ENCODE results near the gene SEZ6. TPM values are rescaled to one million over a fixed set of nuclear protein-coding genes. Genes with fewer than 3 reads are reported as not detected.

The SEZ6 gene
- total RNA-seq, 1 experiment from 2014 or later, result not detected

GRCh38 chr17:28929787-28930186 lies 76.0 kb downstream of the SEZ6 start:
- no peak overlapping the region for H2AFZ ChIP-seq
- H3F3A ChIP-seq (ENCODE audit: insufficient read depth, low read depth), result peaks cover 48% of the 10 kb centered on the region
- H3K4me3 ChIP-seq, result no peak overlapping the region
- H3K27ac ChIP-seq, result no peak overlapping the region
- CTCF ChIA-PET, result no interaction called here
- H3K9me2 ChIP-seq (ENCODE audit: insufficient read depth), result no peaks in the 10 kb centered on the region
- POLR2A ChIA-PET (ENCODE audit: unreplicated experiment), result no interaction called here
- H3K79me2 ChIP-seq (ENCODE audit: low read depth), result peaks cover 86% of the 10 kb centered on the region
- 0 out of 2 replicates have a peak, but pooled peaks cover 4% of the 10 kb centered on the region for H3K9me3 ChIP-seq (ENCODE audit: insufficient read depth, low read depth)
- no peak overlapping the region for H3K4me2 ChIP-seq
- no peak for DNase-seq
- TF ChIP-seq EZH2 (IDR thresholded peaks at IDR 0.05; ENCODE audit: low read depth), result no peak
- TF ChIP-seq, protein P1, sequence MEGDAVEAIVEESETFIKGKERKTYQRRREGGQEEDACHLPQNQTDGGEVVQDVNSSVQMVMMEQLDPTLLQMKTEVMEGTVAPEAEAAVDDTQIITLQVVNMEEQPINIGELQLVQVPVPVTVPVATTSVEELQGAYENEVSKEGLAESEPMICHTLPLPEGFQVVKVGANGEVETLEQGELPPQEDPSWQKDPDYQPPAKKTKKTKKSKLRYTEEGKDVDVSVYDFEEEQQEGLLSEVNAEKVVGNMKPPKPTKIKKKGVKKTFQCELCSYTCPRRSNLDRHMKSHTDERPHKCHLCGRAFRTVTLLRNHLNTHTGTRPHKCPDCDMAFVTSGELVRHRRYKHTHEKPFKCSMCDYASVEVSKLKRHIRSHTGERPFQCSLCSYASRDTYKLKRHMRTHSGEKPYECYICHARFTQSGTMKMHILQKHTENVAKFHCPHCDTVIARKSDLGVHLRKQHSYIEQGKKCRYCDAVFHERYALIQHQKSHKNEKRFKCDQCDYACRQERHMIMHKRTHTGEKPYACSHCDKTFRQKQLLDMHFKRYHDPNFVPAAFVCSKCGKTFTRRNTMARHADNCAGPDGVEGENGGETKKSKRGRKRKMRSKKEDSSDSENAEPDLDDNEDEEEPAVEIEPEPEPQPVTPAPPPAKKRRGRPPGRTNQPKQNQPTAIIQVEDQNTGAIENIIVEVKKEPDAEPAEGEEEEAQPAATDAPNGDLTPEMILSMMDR (conservative IDR thresholded peaks at IDR 0.05), result no peak
- BruUV-seq (replicated peaks), result no TSS peak
- peaks cover 38% of the 10 kb centered on the region for H3K4me1 ChIP-seq (replicated peaks; ENCODE audit: insufficient read depth)
- H4K20me1 ChIP-seq (ENCODE audit: insufficient read depth), result peaks cover 10% of the 10 kb centered on the region; the same call in 1 of the 2 replicates
- H3K36me3 ChIP-seq (ENCODE audit: low read depth), result peaks cover 25% of the 10 kb centered on the region
- H3K27me3 ChIP-seq (ENCODE audit: insufficient read depth, low read depth), result no peaks in the 10 kb centered on the region
- intact Hi-C loops (cut with micrococcal nuclease; ENCODE audit: unreplicated experiment), result no loop called here

GRCh38 chr17:28928061-28928460 lies 77.8 kb downstream of the SEZ6 start:
- intact Hi-C loops (cut with micrococcal nuclease; ENCODE audit: unreplicated experiment), result no loop called here
- Histone ChIP-seq H3K36me3 (ENCODE audit: low read depth) (peaks cover 39% of the 10 kb centered on the region), H3K4me2 (no peak overlapping the region), H3F3A (ENCODE audit: insufficient read depth, low read depth) (peaks cover 58% of the 10 kb centered on the region), H3K9me3 (ENCODE audit: insufficient read depth, low read depth) (0 out of 2 replicates have a peak, but pooled peaks cover 4% of the 10 kb centered on the region), H3K9me2 (ENCODE audit: insufficient read depth) (no peaks in the 10 kb centered on the region), H3K4me3 (no peak overlapping the region), H3K4me1 (replicated peaks; ENCODE audit: insufficient read depth) (peaks cover 50% of the 10 kb centered on the region), H4K20me1 (ENCODE audit: insufficient read depth) (peaks cover 4% of the 10 kb centered on the region; the same call in 1 of the 2 replicates), H3K27ac (peak overlapping the region; percentile 78), H3K27me3 (ENCODE audit: insufficient read depth, low read depth) (no peaks in the 10 kb centered on the region), H3K79me2 (ENCODE audit: low read depth) (peaks cover 85% of the 10 kb centered on the region), H2AFZ (no peak overlapping the region)
- no TSS peak for BruUV-seq (replicated peaks)
- ChIA-PET POLR2A (ENCODE audit: unreplicated experiment) (no interaction called here), CTCF (interaction anchor here (0.6 kb wide), 1 partner anchor 145 kb away, joined by 3 read pairs; no protein-coding TSS in a partner anchor)
- no peak for TF ChIP-seq EZH2 (IDR thresholded peaks at IDR 0.05; ENCODE audit: low read depth)
- TF ChIP-seq, protein P1 (conservative IDR thresholded peaks at IDR 0.05), result no peak
- DNase-seq, result no peak

GRCh38 chr17:28926786-28927185 lies 79.0 kb downstream of the SEZ6 start:
- intact Hi-C loops (cut with micrococcal nuclease; ENCODE audit: unreplicated experiment), result no loop called here
- CTCF ChIA-PET, result no interaction called here
- Histone ChIP-seq H3K36me3 (ENCODE audit: low read depth) (peaks cover 48% of the 10 kb centered on the region), H3K79me2 (ENCODE audit: low read depth) (peaks cover 85% of the 10 kb centered on the region), H3K9me3 (ENCODE audit: insufficient read depth, low read depth) (0 out of 2 replicates have a peak, but pooled peaks cover 4% of the 10 kb centered on the region), H3K27me3 (ENCODE audit: insufficient read depth, low read depth) (no peaks in the 10 kb centered on the region), H3K4me2 (peak overlapping the region; percentile 65), H4K20me1 (ENCODE audit: insufficient read depth) (peaks cover 5% of the 10 kb centered on the region), H3K9me2 (ENCODE audit: insufficient read depth) (no peaks in the 10 kb centered on the region), H3K27ac (peak overlapping the region; percentile 78), H3K4me1 (replicated peaks; ENCODE audit: insufficient read depth) (peaks cover 50% of the 10 kb centered on the region), H3F3A (ENCODE audit: insufficient read depth, low read depth) (peaks cover 58% of the 10 kb centered on the region), H2AFZ (no peak overlapping the region), H3K4me3 (no peak overlapping the region)
- POLR2A ChIA-PET (ENCODE audit: unreplicated experiment), result no interaction called here
- no peak for DNase-seq
- TF ChIP-seq EZH2 (IDR thresholded peaks at IDR 0.05; ENCODE audit: low read depth), result no peak
- TF ChIP-seq, protein P1 (conservative IDR thresholded peaks at IDR 0.05), result no peak
- no TSS peak for BruUV-seq (replicated peaks)

All from PC-9 (cell line).